ENCODE measurements around the gene SEMA4D. TPM values are rescaled to one million over a fixed set of nuclear protein-coding genes. Genes with fewer than 3 reads are reported as not detected.

The SEMA4D gene
- total RNA-seq, 1 experiment from 2014 or later, result 8.0 TPM

DNA sequence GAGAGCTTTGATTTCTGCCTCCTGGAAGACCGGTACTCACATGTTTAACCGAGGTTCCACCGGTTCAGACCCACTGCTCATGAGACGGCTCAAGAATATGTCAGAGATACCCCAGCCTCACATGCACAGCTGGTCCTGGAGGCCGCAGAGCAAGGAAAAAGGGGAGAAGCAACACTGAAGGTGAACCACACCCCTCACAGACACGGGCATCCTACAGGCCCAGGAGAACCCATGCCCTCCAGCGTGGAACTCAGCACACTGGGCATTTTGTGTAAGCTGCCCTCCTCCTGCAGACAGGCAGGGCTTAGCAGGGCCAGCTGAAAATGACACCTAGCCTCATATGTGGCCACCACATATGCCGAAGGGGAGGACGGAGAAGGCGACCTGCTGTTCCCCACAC, 37.4 kb downstream of the SEMA4D start:
- Histone ChIP-seq H3K9me3 (ENCODE audit: low read length) (no peaks in the 10 kb centered on the region), H3K36me3 (ENCODE audit: low read depth, low read length) (no peaks in the 10 kb centered on the region), H3K4me1 (ENCODE audit: insufficient read depth, low read length) (no peaks in the 10 kb centered on the region), H2AFZ (ENCODE audit: low read length) (no peak overlapping the region), H3K4me3 (ENCODE audit: low read length) (no peak overlapping the region), H3K4me2 (ENCODE audit: low read length) (no peak overlapping the region), H3K79me2 (ENCODE audit: low read length) (no peaks in the 10 kb centered on the region), H3K27me3 (ENCODE audit: low read length) (no peaks in the 10 kb centered on the region), H3F3A (ENCODE audit: low read length, unreplicated experiment) (no peaks in the 10 kb centered on the region), H3K27ac (ENCODE audit: low read length) (no peak overlapping the region), H3K9ac (ENCODE audit: low read length) (no peak overlapping the region), H3K9me2 (replicated peaks; ENCODE audit: low read length) (no peaks in the 10 kb centered on the region), H4K20me1 (ENCODE audit: low read length) (no peaks in the 10 kb centered on the region)
- BruUV-seq (replicated peaks), result no TSS peak
- no peak for DNase-seq
- intact Hi-C loops (cut with micrococcal nuclease), result no loop called here
- ChIA-PET POLR2A (ENCODE audit: unreplicated experiment) (no interaction called here), CTCF (no interaction called here)
- TF ChIP-seq CTCF (conservative IDR thresholded peaks at IDR 0.05; ENCODE audit: low read depth, low read length) (no peak), EZH2phosphoT487 (IDR thresholded peaks at IDR 0.05; ENCODE audit: borderline replicate concordance, low read length) (no peak), EZH2 (IDR thresholded peaks at IDR 0.05; ENCODE audit: low read length, unreplicated experiment) (no peak)
- no peak for ATAC-seq

- Histone ChIP-seq H3K4me1 (ENCODE audit: insufficient read depth, low read length) (no peaks in the 10 kb centered on the region), H3K27ac (ENCODE audit: low read length) (no peak overlapping the region), H4K20me1 (ENCODE audit: low read length) (no peaks in the 10 kb centered on the region), H3K27me3 (ENCODE audit: low read length) (no peaks in the 10 kb centered on the region), H3K4me3 (ENCODE audit: low read length) (no peak overlapping the region), H3F3A (ENCODE audit: low read length, unreplicated experiment) (no peaks in the 10 kb centered on the region), H3K36me3 (ENCODE audit: low read depth, low read length) (no peaks in the 10 kb centered on the region), H3K9me2 (replicated peaks; ENCODE audit: low read length) (no peaks in the 10 kb centered on the region), H3K9ac (ENCODE audit: low read length) (no peak overlapping the region), H3K79me2 (ENCODE audit: low read length) (no peaks in the 10 kb centered on the region), H2AFZ (ENCODE audit: low read length) (no peak overlapping the region), H3K9me3 (ENCODE audit: low read length) (no peaks in the 10 kb centered on the region), H3K4me2 (ENCODE audit: low read length) (no peak overlapping the region)
- DNase-seq (no peak), ATAC-seq (no peak)
- BruUV-seq (replicated peaks), result no TSS peak
- POLR2A ChIA-PET (ENCODE audit: unreplicated experiment), result no interaction called here
- CTCF ChIA-PET, result no interaction called here
- TF ChIP-seq EZH2 (IDR thresholded peaks at IDR 0.05; ENCODE audit: low read length, unreplicated experiment) (no peak), EZH2phosphoT487 (IDR thresholded peaks at IDR 0.05; ENCODE audit: borderline replicate concordance, low read length) (no peak), CTCF (conservative IDR thresholded peaks at IDR 0.05; ENCODE audit: low read depth, low read length) (no peak)
- intact Hi-C loops (cut with micrococcal nuclease), result no loop called here
Measured at GRCh38 chr9:89458768-89459496, 39.0 kb downstream of the SEMA4D start.

DNA sequence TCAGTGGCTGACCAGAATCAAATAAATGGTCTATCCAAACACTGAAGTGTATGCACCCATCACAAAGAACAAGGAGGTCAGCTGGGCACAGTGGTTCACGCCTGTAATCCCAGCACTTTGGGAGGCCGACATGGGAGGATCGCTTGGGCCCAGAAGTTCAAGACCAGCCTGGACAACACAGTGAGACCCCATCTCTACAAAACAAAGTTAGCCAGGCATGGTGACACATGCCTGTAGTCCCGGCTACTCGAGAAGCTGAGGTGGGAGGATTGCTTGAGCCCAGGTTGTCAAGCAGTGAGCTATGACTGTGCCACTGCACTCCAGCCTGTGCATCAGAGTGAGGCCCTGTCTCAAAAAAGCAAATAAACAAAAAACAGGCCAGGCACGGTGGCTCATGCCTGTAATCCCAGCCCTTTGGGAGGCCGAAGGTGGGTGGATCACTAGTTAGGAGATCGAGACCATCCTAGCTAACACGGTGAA, 40.5 kb downstream of the SEMA4D start:
- no peaks in the 10 kb centered on the region for H3K4me1 ChIP-seq (ENCODE audit: insufficient read depth, low read length)
- no peak overlapping the region for H3K4me2 ChIP-seq (ENCODE audit: low read length)
- no peak overlapping the region for H3K27ac ChIP-seq (ENCODE audit: low read length)
- intact Hi-C loops (cut with micrococcal nuclease), result no loop called here
- no TSS peak for BruUV-seq (replicated peaks)
- no peaks in the 10 kb centered on the region for H4K20me1 ChIP-seq (ENCODE audit: low read length)
- no peaks in the 10 kb centered on the region for H3K36me3 ChIP-seq (ENCODE audit: low read depth, low read length)
- H3K4me3 ChIP-seq (ENCODE audit: low read length), result no peak overlapping the region
- CTCF ChIA-PET, result no interaction called here
- no peak for ATAC-seq
- POLR2A ChIA-PET (ENCODE audit: unreplicated experiment), result no interaction called here
- TF ChIP-seq EZH2 (IDR thresholded peaks at IDR 0.05; ENCODE audit: low read length, unreplicated experiment) (no peak), CTCF (conservative IDR thresholded peaks at IDR 0.05; ENCODE audit: low read depth, low read length) (no peak), EZH2phosphoT487 (IDR thresholded peaks at IDR 0.05; ENCODE audit: borderline replicate concordance, low read length) (no peak)
- H3F3A ChIP-seq (ENCODE audit: low read length, unreplicated experiment), result no peaks in the 10 kb centered on the region
- no peaks in the 10 kb centered on the region for H3K9me3 ChIP-seq (ENCODE audit: low read length)
- no peak overlapping the region for H3K9ac ChIP-seq (ENCODE audit: low read length)
- H3K9me2 ChIP-seq (replicated peaks; ENCODE audit: low read length), result no peaks in the 10 kb centered on the region
- no peaks in the 10 kb centered on the region for H3K27me3 ChIP-seq (ENCODE audit: low read length)
- no peaks in the 10 kb centered on the region for H3K79me2 ChIP-seq (ENCODE audit: low read length)
- DNase-seq, result no peak
- H2AFZ ChIP-seq (ENCODE audit: low read length), result no peak overlapping the region
